ENCODE data around the gene HEMK1.

HEMK1 gene

GRCh38 chr3:50633230-50633790, 64.0 kb downstream of the HEMK1 start:
- DNase-seq (ENCODE audit: low read depth in 2 of 2, low spot score in 1 of 2): no peak

- no peak for DNase-seq (ENCODE audit: low read depth in 2 of 2, low spot score in 1 of 2)
Measured at GRCh38 chr3:50635066-50635465, 65.7 kb downstream of the HEMK1 start.

DNA sequence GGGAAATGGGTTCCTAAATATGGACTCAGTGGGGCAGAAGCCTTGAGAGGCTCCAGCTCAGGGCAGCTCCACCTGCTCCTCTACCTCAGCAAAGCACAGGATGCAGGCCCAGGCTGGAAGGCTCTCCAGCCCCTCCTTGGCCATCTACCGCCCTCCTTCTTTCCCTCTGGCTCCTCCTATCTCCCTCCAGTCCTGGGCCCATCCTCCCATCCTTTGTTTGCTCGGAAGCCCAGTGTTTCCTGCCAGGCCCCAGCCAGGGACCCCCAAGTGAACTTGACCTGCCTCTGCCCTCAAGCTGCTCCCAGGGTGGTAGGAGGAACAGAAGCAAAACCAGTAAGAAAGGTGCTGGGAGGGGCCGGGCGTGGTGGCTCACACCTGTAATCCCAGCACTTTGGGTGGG, 67.7 kb downstream of the HEMK1 start:
- no peak for DNase-seq (ENCODE audit: low read depth in 2 of 2, low spot score in 1 of 2)

GRCh38 chr3:50637945-50638344, 68.6 kb downstream of the HEMK1 start:
- DNase-seq (ENCODE audit: low read depth in 2 of 2, low spot score in 1 of 2): no peak

- no peak for DNase-seq (ENCODE audit: low read depth in 2 of 2, low spot score in 1 of 2)
Measured at GRCh38 chr3:50639055-50639494, 69.8 kb downstream of the HEMK1 start.

DNA sequence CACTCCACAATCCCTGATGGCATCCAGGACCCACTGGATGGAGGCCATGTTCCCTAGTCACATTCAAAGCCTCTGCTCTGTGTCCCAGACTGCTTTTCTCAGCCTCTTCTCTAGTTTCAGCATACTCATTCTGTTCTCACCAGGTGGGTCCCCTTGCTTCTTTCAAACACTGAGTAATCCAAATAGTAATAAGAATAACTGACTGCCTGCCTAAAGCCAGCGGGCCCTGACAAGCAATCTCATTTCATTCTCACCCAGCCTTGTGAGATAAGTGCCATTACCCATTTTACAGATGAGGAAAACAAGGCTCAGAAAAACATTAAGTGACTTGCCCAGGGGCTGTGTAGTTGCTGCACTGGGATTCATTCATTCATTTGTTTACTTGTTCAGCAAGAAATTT, 73.1 kb downstream of the HEMK1 start:
- DNase-seq (ENCODE audit: low read depth in 2 of 2, low spot score in 1 of 2): no peak

DNA sequence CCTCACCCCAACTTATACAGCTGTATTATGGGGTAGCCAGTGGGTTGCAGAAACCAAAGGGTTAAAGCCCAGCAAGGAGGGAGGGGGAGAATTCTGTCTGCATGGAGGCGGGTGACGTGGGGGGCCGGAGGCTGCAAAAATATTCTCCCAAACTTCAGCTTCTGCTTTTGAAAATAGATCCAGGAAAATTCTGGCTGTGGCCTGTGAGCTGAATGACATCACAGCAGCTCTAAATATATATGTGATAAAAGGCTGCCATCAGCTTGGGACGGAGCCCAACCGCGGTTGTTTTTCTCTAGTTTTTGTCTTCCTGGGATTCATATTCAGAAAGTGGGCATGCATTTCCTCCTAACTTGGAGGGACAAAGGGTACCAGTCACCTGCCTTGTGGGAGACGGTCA, 75.2 kb downstream of the HEMK1 start:
- no peak for DNase-seq (ENCODE audit: low read depth in 2 of 2, low spot score in 1 of 2)

DNA sequence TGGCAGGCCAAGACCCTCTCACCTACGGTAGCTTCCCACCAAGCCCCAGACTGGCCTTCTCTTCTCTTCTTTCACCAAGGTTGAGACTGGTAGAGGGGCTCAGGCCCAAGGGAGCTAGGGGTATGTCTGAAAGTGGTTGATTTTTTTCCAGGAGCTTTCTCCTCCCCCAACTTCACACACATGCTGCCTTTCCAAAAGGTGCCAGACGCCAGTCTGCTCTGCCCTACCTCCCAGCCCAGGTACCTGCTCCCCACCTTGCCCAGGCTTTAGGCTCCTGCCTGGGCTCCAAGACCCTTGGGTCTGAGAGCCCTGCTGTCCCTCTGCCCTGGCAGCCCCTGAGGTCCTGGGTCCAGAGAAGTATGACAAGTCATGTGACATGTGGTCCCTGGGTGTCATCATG, 76.1 kb downstream of the HEMK1 start:
- DNase-seq (ENCODE audit: low read depth in 2 of 2, low spot score in 1 of 2): no peak
